Psoas muscle (tissue), 8 donors: Measurements from ENCODE around the gene QPRT. TPM values are rescaled to one million over a fixed set of nuclear protein-coding genes. Genes with fewer than 3 reads are reported as not detected.
"Not testable (repeated sequence)": the region's sequence is repeated elsewhere in the genome, so short reads cannot be mapped to it uniquely, and the experiment has no call there.

Experiments used
- ATAC-seq, 4 donors: fragments of 200-7000 bp; cut with Tn5 transposase; one replicate each; pipeline ENCODE4 v1.9.1; 2020; ENCODE audit warnings: moderate library complexity in 3 of 4, mild to moderate bottlenecking in 2 of 4
- DNase-seq, 2 donors: peaks; one replicate each; pipeline ENCODE4 v3.0.0-alpha.2; 2020
- H3K27ac ChIP-seq: fragments of 200-600 bp; one replicate; pipeline ENCODE4 v1.8.0; 2022
- H3K27me3 ChIP-seq, 3 donors: fragments of 200-600 bp in 1 of 3; one replicate each; pipeline versions ENCODE4 v1.6.1 to v1.8.0; 2013 to 2022; ENCODE audit warnings: low read length in 2 of 3, mild to moderate bottlenecking in 2 of 3, moderate library complexity in 1 of 3; ENCODE audit not compliant: insufficient read depth in 3 of 3
- H3K36me3 ChIP-seq, 2 donors: fragments of 200-600 bp in 1 of 2; one replicate each; pipeline versions ENCODE4 v1.6.1 to v1.8.0; 2013 to 2022; ENCODE audit warnings: low read depth in 1 of 2, mild to moderate bottlenecking in 1 of 2, moderate library complexity in 1 of 2; ENCODE audit not compliant: insufficient read depth in 1 of 2
- H3K4me1 ChIP-seq: fragments of 200-600 bp; one replicate; pipeline ENCODE4 v1.8.0; 2022
- H3K4me3 ChIP-seq: fragments of 200-600 bp; one replicate; pipeline ENCODE4 v1.8.0; 2022; ENCODE audit warnings: mild to moderate bottlenecking
- H3K9me3 ChIP-seq: fragments of 200-600 bp; one replicate; pipeline ENCODE4 v1.8.0; 2022
- CTCF ChIP-seq: fragments of 200-600 bp; IDR thresholded peaks from one replicate; pipeline ENCODE4 v1.8.0; 2022; ENCODE audit warnings: antibody characterized with exemption
- WGBS, 3 donors: extraction: QIAGEN DNeasy Blood & Tissue Kit; methylation state at CpG; one replicate each; pipeline versions ENCODE4 v1.1.6 to v1.1.7; 2013; 5-methylcytosine and 5-hydroxymethylcytosine counted together
- intact Hi-C, 2 donors: fragments of 100-400 bp; cut with DNase I; formaldehyde crosslinking; loops; one replicate each; pipeline versions ENCODE4 v1.11.0 to v1.14.2; 2022
- polyA plus RNA-seq, 3 donors: library from polyadenylated mRNA; stranded (reverse); fragments of 200-250 nt; gene quantifications; one replicate each; pipeline ENCODE4 v1.2.3, GENCODE V29; 2013
- total RNA-seq, 4 donors: library from RNA; stranded (reverse); fragmentation: NEBNext Ultra II Directional in 2 of 4; extraction: Animal tissue kit (Norgen Biotek cat#: 25700) in 2 of 4; gene quantifications; one replicate each; pipeline versions ENCODE4 v1.2.1 to v1.2.4, GENCODE V29; 2021 to 2023
- donor health status: healthy with polysubstance abuse.
- donor health status: DM: no; HTN: no; CAD: no; lungs with moderate emphysema.
- donor health status: Bipolar disorder and iron deficiency.
- donor health status: healthy.
- donor health status: DM: yes; HTN: yes; CAD: no.
- donor health status: DM: no; HTN: no; CAD: no.
- donor health status: DM: no; HTN: no; CAD: no.
- donor health status: DM: yes; HTN: yes; CAD: no.

Gene QPRT
- total and polyA plus RNA-seq, 7 donors: 0.75 to 9.9 (median 2.3) TPM

DNA sequence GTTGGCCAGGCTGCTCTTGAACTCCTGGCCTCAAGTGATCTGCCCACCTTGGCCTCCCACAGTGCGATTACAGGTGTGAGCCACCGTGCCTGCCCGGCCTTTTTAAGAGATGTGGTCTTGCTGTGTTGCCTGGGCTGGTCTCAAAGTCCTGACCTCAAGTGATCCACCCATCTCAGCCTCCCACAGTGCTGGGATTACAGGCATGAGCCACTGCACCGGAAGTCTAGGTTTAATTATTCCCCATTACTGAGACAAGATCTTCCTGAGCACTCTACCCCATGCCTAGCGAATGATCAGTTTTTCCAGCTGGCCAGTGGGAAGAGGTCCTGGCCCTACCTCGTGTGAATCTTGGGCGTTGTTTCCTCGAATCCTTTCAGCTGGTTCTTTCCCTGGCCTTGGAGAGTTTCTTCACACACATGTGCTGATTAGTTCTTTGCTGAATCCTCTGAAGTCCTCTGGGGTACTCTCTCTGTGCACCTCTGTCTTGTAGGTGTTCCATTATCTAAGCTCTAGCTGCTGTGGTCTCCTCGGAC lies 47.9 kb downstream of the QPRT start:
- Histone ChIP-seq H3K27me3 (no peaks in the 10 kb centered on the region), H3K27ac (no peak overlapping the region), H3K9me3 (no peaks in the 10 kb centered on the region), H3K4me3 (no peak overlapping the region), H3K4me1 (no peaks in the 10 kb centered on the region), H3K36me3 (no peaks in the 10 kb centered on the region)
- 69 to 74% (median 73%) methylated on average over 9 of the region's 9 CpGs for WGBS, 3 donors
- no peak for ATAC-seq
- no peak for TF ChIP-seq CTCF
- intact Hi-C loops: no loop called here
- DNase-seq: no peak

- 75 to 77% (median 76%) methylated on average over 7 of the region's 7 CpGs for WGBS, 3 donors
- intact Hi-C loops: no loop called here
Observed at GRCh38 chr16:29727452-29727851, 48.5 kb downstream of the QPRT start.

GRCh38 chr16:29729116-29729521 lies 50.1 kb downstream of the QPRT start:
- Histone ChIP-seq H3K4me1 (no peaks in the 10 kb centered on the region), H3K4me3 (peak overlapping the region; percentile 22), H3K36me3 (no peaks in the 10 kb centered on the region), H3K27me3 (no peaks in the 10 kb centered on the region), H3K27ac (no peak overlapping the region), H3K9me3 (no peaks in the 10 kb centered on the region)
- intact Hi-C loops: no loop called here
- DNase-seq (no peak), ATAC-seq (peak in 2 of 4 donors; percentile 50 to 73)
- WGBS, 3 donors: 13 to 35% (median 24%) methylated on average over 6 of the region's 6 CpGs
- TF ChIP-seq CTCF: peak; percentile 42

More at GRCh38 chr16:29727452-29727851, 48.5 kb downstream of the QPRT start:
- Histone ChIP-seq H3K4me3 (no peak overlapping the region), H3K27ac (no peak overlapping the region), H3K36me3 (no peaks in the 10 kb centered on the region), H3K27me3 (no peaks in the 10 kb centered on the region), H3K4me1 (no peaks in the 10 kb centered on the region), H3K9me3 (no peaks in the 10 kb centered on the region)
- no peak for TF ChIP-seq CTCF
- DNase-seq (no peak), ATAC-seq (no peak)

DNA sequence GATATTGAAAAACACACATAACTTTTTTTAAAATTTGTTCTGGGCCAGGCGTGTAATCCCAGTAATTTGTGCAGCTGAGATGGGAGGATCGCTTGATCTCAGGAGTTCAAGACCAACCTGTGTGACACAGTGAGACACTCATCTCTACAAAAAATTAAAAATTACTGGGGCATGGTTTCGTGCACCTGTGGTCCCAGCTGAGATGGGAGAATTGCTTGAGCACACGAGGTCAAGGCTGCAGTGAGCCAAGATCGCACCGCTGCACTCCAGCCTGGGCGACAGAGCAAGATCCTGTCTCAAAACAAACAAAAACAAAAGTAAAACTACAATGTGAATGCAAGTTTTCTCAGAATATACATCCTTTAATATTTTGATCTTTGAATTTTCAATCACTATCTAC lies 51.7 kb downstream of the QPRT start:
- intact Hi-C loops: no loop called here
- Histone ChIP-seq H3K4me1 (no peaks in the 10 kb centered on the region), H3K27ac (no peak overlapping the region), H3K36me3 (no peaks in the 10 kb centered on the region), H3K27me3 (peaks cover 0 to 4% (median 0%) of the 10 kb centered on the region in 3 donors), H3K4me3 (no peak overlapping the region), H3K9me3 (no peaks in the 10 kb centered on the region)
- ATAC-seq (no peak), DNase-seq (no peak)
- WGBS, 3 donors: 45 to 50% (median 50%) methylated on average over 7 of the region's 7 CpGs
- TF ChIP-seq CTCF: no peak

DNA sequence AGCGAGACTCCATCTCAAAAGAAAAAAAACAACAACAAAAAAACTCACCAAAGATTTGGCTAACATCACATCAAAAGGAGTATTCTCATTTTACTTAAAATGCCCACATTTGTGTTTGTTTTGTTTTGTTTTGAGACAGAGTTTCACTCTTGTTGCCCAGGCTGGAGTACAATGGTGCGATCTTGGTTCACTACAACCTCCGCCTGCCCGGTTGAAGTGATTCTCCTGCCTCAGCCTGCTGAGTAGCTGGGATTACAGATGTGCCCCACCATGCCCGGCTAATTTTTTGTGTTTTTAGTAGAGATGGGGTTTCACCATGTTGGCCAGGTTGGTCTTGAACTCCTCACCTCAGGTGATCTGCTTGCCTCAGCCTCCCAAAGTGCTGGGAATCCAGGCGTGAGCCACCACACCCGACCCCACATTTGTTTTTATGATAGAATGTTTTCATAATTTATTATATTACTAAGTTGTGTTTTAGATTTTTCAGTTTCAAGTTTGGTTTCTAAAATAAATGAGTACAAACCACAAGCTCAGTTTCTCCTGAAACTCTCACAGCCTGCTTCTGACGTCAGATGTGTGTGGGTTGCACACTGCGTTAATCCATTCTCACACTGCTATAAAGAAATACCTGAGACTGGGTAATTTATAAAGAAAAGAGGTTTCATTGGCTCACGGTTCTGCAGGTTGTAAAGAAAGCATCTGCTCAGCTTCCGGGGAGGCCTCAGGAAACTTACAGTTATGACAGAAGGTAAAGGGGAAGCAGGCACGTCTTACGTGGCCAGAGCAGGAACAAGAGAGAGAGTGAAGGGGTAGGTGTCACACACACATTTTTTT lies 53.0 kb downstream of the QPRT start:
- H3K4me3 ChIP-seq, H3K9me3 ChIP-seq, H3K27ac ChIP-seq, H3K27me3 ChIP-seq, ATAC-seq, intact Hi-C loops, DNase-seq, H3K36me3 ChIP-seq, H3K4me1 ChIP-seq: not testable (repeated sequence)
- WGBS, 3 donors: 81 to 83% (median 81%) methylated on average over 13 of the region's 13 CpGs
